CD4-positive, alpha-beta T cell treated with Interleukin-21 for 1 hour (primary cell): ENCODE measurements around the gene AGTRAP.

Source experiments
- DNase-seq: peaks from one replicate; pipeline ENCODE4 v3.0.0-alpha.2; 2020

AGTRAP gene

DNA sequence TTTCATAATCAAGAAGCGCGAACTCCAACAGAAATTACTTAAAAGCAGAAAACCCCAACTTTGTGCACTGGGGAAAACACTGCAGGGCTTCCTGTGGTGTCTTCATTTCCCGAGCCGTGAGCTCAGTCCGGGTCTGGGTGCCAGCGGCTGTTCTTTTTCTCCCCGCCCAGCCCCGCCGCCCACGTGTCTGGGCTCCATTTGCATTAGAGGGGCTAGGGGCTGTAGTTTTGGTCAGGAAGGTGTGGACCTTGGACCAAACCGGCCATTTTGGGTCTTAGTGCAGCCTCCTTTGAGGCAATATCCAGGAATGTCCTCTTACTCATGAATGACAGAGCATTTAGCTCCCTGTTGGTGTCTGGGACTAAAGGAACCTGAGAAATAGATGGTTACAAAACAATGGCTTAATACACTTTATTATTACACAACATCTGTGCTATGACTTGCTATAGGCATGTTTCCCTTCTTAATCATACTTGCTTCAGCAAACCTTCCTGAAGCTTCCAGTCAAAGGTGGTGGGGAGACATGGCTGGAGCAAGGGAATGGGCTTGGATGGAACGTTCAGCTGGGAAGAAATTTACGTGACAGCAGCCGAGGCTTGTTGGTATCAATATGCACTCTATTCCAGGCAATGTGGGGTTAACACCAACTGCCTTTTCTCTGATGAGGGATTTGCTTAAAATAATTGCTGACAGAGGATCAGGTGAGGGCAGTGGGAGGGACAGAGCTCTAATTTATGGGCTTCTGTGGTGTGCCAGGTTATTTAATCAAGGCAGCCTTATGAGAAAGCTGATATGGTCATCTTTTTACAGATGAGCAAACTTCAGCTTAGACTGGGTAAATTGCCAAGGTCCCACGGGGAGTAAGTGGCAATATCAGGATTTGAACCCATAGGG lies 1.1 kb downstream of the AGTRAP start:
- DNase-seq = peak; percentile 52

DNA sequence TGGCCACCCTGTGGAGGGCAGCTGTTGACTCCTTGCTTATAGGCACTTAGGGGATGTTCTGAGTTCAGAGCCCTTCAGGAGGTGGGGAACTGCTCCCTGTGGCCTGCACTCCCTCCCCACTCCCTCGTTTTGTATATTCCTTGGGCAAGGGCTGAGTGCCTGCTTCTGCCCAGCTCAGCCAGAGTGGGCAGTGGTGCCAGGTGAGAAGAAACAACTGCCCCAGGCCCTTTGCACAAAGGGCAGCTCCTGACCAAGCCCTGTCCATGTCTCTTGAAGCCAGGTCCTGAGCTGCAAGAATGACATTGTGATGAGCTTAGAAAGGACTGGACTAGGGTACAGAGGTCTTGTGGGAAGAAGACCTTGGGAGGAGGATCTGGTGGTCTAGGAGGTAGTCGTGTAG lies 2.2 kb downstream of the AGTRAP start:
- DNase-seq = no peak

DNA sequence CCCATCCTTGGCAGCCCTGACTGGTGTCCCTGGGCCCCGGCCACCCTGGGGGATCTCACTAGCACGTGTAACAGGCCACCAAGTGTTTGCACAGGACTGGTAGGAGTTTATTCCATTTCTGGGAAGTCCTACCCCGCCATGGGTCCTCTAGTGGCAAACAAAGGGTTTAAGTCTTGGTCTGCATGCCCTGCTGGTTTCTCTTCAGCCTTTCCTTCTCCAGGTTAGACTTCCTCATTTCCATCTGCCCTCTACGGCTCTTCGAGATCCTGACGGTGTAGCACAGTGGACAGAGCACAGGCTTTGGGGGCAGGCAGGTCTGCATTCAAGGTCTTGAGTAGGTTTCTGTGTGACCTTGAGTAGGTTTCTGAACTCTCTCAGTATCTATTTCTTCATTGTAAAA lies 2.8 kb downstream of the AGTRAP start:
- DNase-seq = no peak

DNA sequence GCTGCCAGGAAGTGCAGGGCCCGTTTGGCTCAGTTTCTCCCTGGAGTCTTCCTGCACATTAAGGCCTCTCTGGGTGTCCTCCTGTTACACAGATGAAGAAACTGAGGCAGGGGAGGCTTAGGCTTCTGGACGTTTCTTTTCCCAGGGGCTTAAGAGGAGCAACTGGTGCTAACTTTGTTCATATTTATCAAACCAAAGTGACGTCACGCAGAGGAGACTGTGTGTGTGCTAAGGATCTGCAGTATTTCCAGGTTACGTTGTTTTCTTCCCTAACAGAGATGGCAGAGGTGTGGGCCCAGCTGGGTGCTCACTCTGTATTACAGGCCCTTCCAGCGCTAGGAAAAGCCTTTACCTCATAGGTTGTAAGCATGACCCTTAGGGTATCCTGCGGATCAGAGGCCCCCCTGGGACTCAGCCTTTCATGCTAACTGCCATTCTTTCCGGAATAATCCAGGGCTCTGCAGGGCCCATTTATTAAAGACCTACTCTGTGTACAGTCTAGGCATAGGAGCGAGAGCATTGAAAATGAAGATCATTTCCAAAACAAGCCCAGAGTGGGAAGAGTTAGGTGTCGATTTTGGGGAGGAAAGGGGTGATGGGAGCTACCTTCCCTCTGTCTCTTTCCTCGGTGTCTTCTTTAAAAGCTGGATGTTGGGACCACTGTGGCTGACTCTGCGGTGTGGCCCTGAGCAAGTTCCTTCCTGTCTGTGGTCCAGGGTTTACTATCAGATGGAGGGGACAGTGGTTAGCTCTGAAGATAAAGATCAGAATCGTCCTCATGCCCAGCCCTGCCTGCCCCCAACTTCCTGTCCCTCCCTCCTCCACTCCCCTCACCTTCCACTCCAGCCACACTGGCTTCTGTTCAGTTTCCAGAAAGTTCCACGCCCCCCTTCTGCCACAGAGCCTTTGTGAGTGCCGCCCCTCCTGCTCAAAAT lies 4.6 kb downstream of the AGTRAP start:
- peak; percentile 64 for DNase-seq

DNA sequence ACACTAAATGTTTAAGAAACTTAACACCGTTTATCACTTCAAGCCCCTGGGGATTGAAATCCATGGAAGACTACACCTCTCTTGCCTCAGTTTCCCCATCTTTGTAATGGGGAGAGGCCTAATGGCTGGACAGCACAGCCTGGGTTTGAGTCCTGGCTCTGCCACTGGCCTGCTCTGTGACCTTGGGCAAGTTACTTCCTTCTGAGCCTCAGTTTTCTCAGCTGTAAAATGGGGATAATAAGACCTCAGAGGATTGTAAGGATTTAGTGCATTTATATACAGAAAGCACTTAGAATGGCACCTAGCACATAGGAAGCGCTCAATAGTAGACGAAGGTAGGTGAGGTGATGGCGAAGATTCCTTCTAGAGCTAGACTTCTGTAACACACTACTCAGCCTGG lies 5.5 kb downstream of the AGTRAP start:
- no peak for DNase-seq

DNA sequence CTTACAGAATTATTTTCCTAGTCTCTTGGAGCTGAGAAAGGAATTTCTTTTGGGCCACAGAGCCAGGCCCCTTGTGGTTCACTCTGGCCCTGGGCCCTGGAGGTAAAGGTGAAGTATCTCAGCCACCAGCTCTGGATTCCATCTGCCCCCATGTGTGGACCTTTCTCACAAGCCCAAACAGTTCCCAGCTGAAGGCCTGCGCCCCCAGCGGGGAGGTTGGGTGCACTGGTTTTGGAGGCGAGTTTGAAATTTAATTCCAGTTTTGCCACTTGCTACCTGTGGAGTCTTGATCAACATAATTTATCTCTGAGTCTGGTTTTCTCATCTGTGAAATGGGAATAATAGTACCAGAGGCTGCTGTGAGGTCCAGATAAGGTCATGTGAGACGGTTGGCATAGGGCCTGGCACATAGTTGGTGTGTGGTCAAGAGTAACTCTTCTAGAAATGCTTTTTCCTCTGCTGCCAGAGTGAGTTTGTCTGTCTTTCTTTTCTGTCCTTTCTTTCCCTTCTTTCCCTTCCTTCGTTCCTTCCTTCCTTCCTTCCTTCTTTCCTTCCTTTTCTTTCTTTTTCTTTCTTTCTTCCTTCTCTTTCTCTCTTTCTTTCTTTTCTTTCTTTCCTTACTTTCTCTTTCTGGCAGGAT lies 6.1 kb downstream of the AGTRAP start:
- DNase-seq = no peak

DNA sequence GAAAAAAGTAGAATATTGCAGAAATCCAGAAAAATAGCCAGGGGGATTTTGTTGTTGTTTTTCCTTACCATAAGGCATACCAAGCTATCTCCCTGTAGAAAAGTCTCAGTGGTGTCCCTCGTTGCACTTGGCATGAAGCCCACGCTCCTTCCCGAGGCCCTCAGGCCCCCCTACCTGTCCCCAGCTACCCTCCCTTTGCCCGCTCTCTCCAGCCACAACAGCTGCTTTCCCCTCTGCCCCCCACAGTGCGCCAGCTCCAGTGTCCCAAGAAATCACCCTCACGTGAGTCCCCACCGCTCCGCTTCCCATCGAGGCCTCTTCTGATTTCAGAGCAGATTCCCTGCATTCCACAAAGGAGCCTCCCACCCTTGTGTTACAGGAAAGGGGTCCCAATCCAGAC lies 8.4 kb downstream of the AGTRAP start:
- no peak for DNase-seq

DNA sequence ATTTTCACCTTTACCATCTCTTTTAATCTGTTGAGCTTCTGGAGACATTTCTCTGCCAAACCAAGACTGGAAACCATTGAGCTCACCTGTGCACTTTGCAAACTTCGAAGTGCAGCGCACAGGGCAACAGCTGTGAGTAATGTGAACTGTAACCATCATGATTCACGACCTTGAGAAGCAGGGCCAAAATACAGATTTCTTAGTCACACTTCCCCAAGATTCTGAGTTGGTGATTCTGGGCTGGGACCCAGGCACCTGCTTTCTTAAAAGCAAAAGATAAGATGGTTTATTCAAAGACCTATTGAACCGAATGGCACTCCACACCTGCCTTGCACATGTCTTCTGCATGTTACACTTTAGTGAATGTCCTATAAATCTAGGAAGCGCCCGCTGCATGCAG lies 10.2 kb downstream of the AGTRAP start:
- no peak for DNase-seq

DNA sequence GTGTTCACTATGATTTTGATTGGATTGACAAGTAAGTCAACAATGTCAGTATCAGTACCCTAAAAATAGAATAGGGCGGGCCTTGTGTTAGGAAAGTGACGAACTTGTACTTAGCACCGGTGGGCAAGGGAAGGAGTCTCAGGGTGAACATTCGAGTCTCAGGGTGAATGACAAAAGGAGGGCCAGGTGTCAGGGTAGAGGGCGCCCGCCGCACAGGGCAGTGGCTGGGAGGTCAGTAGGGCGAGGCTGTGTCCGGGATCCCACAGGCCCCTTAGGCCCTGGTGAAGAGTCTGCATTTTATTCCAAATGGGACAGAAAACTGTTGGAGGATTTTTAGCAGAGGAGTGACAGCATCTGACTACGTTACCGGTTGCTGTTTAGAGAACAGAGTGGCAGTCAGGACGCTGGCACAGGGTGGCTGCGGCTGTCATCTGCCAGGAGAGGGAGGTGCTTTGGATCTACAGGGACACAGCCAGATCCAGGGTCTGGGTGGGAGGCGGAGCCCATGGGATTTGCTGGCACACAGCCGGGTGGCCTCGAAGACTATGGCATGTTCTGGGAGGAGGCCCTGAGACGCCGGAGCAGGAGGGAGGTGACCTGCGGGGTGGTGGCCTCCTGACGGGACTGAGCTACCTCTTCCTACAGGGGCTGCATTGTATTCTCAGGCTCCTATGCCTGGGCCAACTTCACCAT lies 11.0 kb downstream of the AGTRAP start:
- DNase-seq = no peak

DNA sequence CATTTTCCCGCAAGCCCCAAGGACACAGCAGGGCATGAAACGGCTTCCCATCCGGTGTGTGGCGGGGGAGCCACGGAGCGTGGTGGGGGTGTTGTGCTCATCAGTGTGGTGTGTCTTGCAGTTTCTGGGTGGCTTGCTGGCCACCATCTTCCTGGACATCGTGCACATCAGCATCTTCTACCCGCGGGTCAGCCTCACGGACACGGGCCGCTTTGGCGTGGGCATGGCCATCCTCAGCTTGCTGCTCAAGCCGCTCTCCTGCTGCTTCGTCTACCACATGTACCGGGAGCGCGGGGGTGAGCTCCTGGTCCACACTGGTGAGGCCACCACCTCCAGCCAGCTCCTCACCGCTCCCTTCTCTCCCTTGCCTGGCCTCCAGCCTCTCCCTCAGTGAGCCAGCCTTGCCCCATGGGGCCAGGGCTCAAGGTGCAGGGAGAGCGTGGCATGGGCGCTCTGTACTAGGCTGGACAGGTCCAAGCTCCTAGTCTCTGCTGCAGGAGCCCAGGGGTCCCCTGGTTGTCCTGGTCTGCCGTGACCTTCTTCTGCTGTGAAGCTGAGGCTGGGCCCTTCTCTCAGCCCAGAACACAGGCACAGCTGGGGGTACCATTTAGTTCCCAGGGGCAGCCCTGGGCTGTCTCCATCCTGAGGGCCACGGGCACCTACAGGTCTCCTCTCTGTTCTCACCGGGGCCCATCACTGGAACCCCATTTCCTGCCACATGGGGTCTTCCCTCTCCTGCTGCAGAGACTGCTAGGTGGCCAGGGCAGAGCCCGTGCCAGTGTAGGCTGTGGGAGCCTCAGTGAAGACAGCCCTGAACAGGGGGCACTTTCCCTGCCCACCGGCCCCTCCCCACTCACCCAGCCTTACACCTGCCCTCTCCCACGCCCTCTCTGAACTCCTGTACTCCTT lies 12.6 kb downstream of the AGTRAP start:
- DNase-seq = no peak

DNA sequence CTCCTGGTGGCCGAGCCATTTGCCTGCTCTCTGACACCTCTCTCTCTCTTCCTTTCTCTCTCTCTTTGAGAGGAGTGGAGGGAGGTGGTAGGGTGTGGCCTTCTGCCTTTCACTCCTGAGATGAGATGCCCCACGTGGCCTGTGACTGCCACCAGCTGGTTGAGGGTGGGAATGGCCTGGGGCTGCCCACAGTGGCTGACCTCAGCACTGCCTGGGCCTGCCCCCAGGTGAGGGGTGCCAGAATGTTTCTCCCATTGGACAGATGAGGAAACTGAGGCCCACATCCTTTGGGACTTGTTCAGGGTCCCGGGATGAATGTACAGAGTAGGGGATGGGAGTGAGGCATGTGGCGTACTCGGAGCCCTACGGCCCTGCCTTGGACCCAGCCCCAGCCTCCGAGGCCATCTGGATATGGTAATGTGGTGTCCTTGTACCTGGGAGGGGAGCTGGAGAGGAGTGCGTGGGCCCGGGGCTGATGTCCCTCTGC lies 13.3 kb downstream of the AGTRAP start:
- DNase-seq = peak; percentile 36

DNA sequence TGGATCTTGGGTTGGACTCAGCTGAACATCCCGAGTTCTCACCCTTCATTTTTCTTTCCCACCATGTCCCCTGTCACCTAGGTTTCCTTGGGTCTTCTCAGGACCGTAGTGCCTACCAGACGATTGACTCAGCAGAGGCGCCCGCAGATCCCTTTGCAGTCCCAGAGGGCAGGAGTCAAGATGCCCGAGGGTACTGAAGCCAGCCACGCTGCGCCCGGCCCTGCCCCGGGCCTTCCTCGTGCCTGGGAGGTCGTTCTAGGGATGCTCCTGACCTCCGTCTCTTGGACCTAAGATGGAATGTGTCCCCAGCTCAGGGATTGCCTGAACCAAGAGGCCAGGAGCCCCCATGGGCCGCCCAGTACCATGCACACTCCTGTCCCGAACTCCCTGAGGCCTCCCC lies 14.1 kb downstream of the AGTRAP start:
- DNase-seq = no peak

DNA sequence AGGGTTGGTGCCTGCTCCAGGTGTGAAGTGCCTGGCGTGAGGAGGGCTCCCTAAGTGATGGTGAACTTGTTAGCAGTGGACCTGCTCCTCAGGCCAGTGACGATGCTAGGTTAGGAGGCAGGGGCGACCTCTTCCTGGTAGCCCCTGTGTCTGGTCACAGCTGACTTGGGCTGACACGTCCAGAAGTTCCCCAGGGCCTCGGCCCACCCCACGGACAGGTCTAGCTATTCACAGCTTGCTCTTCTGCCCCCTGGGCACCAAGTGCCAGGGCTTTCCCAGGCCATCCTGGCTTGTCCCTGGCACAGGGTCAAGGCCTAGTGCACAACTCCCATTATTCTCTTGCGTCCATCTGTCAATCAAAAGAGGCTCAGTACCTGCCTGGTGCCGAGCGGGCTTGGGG lies 15.2 kb downstream of the AGTRAP start:
- DNase-seq = no peak

DNA sequence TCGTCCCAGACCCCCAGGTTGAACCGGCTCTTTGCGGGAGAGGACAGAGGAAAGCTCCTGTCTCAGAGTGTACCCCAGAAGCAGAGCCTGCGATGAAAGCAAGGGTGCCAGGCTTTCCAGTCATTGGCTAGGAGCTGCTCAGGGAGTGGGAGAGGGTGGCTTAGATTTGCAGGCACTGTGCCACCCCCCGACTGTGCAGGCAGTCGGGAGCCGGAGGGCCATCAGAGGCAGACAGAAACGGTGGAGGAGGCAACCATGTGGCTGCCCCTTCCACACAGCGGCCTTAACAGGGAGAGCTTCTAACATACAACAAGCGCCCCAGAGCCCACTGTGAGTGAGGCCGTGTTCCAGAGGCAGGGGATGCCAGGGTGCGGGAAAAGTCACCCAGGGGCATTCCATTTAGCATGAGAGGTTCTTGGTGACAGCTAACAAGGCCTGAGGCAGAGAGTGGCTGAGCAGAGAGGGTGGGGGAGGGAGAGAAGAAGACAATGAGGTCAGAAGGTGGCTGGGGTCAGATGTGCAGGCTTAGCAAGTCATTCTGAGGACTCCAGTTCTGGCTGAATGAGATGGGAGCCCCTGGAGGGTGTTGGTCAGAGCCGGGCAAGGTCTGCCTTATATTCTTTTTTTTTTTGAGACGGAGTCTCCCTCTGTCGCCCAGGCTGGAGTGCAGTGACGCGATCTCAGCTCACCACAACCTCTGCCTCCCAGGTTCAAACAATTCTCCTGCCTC lies 16.6 kb downstream of the AGTRAP start:
- DNase-seq = no peak

DNA sequence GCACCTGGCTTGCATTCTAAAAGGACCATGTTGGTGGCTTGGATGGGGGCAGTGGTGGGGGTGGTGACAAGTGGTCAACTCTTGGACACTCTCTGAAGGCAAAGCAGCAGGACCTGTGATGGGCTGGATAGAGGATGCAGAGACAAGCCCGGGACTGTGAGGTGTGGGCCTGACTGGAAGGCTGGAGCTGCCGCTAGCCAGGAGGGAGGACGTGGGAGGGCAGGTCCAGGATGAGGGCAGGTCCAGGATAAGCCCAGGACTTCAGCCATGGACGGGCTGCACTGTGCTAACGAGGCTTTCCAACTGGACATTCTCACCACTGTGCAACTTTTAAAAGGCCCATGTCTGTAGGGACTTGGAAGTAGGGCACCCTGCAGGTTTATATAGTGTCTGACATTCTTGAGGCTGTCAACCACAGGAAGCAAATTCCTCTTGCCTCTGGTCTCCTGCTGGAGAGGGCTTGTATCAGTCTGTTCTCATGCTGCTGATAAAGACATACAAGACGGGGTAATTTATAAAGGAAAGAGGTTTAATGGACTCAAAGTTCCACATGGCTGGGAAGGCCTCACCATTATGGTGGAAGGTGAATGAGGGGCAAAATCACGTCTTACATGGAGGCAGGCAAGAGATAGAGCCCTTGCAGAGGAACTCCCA lies 17.7 kb downstream of the AGTRAP start:
- no peak for DNase-seq

DNA sequence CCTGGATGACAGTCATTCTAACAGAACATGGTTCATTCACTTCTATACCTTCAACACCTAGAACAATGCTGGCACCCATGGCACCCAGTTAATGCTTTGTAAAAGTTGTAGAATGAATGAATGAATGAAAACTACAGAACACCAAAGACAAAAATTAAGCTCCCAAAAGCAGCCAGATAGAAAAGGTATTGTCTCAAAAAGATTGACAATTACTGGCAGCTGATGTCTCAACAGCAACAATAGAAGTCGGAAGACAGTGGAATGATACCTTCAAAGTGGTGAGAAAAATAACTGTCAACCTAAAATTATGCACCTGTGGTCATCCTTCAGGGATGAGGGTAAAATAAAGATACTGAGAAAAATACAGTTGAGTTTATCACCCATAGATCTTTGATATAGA lies 21.1 kb downstream of the AGTRAP start:
- DNase-seq = no peak

DNA sequence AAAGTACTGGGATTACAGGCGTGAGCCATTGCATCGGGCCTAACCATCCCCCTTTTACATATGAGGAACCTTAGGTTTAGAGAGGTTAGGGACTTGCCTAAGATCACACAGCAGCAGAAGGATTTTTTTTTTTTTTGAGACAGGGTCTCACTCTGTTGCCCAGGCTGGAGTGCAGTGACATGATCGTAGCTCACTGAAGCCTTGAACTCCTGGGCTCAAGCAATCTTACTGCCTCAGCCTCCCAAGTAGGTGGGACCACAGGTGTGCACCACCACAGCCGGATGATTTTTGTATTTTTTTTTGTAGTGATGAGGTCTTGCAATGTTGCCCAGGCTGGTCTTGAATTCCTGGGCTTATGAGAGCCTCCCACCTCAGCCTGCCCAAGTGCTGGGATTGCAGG lies 23.9 kb downstream of the AGTRAP start:
- DNase-seq = no peak

DNA sequence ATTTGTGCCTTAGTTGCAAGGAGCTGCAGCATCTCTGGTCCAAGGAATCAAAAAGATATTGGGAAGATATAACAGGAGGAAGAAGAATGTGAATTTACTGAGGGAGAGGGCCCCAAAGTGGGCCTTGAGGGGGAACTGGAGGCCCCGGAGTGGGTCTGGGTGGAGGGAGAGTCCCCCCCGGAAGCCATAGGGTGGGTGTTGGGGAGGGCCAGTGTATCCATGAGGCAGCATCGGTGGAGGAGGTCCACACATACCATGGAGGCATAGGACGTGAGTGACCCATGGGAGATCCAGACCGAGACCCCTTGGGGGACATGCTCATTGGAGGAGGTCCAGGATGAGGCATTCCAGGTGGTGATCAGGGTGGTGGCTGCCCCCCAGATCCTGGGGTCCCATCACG lies 25.3 kb downstream of the AGTRAP start:
- DNase-seq = no peak

DNA sequence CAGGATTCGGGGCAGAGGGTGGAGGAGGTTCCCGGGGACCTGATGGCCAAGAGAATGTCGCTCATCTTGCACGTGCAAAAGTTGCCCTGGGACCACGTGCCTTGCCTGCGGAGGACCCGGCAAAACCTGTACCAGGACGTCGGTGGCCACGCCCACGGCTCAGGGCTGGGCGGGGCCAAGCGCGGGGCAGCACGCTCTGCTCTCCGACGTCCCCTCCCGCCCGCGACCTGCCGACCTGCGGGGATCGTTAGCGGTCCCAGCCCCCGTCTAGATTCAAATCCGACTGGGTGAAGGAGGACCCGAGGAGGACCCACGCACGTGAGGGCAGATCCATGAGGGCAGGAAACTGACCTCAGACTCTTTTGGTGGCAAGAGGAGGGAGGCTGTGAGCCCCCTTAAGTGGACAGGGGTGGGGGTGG lies 26.1 kb downstream of the AGTRAP start, which contains the start of gene C1orf167:
C1orf167 (plus strand) TSS at position 206 of the 419 bp plus-strand sequence. CDS start 2,208 bp downstream, outside the sequence.
- peak; percentile 30 for DNase-seq

DNA sequence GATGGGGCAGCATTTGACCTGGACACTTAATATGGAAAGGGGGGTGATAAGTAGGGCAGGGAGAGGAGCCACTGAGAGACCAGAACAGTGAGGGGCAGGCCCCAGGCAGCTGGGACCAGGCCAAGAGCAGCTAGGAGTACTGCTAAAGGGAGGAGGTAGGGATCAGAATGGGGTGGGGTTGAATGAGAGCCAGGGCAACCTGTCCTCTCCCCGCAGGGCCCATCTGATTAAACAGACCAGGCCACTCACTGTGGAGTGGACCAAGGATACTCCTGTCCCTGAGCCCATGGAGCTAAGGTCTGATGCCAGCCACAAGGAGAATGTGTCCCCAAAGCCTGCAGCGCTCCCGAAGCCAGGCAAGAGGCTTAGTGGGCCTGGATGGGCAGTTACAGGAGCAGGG lies 28.2 kb downstream of the AGTRAP start:
- DNase-seq = no peak
